K562 (cell line): ENCODE measurements around the gene PTPRC. TPM values are rescaled to one million over a fixed set of nuclear protein-coding genes. Genes with fewer than 3 reads are reported as not detected.
A peak's percentile ranks its signal among the peaks of the same experiment; 100 is the strongest.

Experiments used
- CBX8 ChIP-seq: fragments of 200-600 bp; sonication (generic); IDR thresholded peaks from 2 replicates; pipeline ENCODE4 v1.6.1; 2012; ENCODE audit warnings: borderline replicate concordance, mixed run types, low read depth, mild to moderate bottlenecking, moderate library complexity, mixed read lengths, low read length, control low read depth, inconsistent platforms; ENCODE audit not compliant: poor library complexity, severe bottlenecking; ENCODE audit errors: extremely low read depth
- GABPB2 ChIP-seq: fragments of 250-450 bp; sonication (Bioruptor Pico); conservative IDR thresholded peaks from 2 replicates; pipeline ENCODE4 v1.5.1; 2021; ENCODE audit warnings: mild to moderate bottlenecking
- IRF2 ChIP-seq: sonication (generic); formaldehyde crosslinking; IDR thresholded peaks from 2 replicates; pipeline ENCODE4 v1.8.1; 2022; ENCODE audit warnings: mild to moderate bottlenecking, missing genetic modification reagents
- LARP7 ChIP-seq: fragments of 450-650 bp; IDR thresholded peaks from 2 replicates; pipeline ENCODE4 v1.6.1; 2016
- MXI1 ChIP-seq: IDR thresholded peaks from 2 replicates; pipeline ENCODE4 v1.6.1; 2011; ENCODE audit warnings: low read depth, mild to moderate bottlenecking, improper control_type of control experiment, low read length
- NFATC3 ChIP-seq: fragments of 450-650 bp; IDR thresholded peaks from 2 replicates; pipeline ENCODE4 v1.6.1; 2017; ENCODE audit warnings: mild to moderate bottlenecking
- NR0B1 ChIP-seq: fragments of 450-650 bp; IDR thresholded peaks from one replicate; pipeline ENCODE4 v1.6.1; 2018; ENCODE audit warnings: mild to moderate bottlenecking, moderate library complexity; ENCODE audit not compliant: partially characterized antibody
- POLR3G ChIP-seq: IDR thresholded peaks from 2 replicates; pipeline ENCODE4 v1.6.1; 2011; ENCODE audit not compliant: insufficient read length, insufficient replicate concordance; ENCODE audit errors: extremely low read depth
- REST ChIP-seq, 2 experiments: fragments of 450-650 bp; formaldehyde crosslinking in 1 of 2; IDR thresholded peaks; 2 replicates each; pipeline versions ENCODE4 v1.4.0 to v1.6.1; 2014 to 2020; ENCODE audit warnings: mild to moderate bottlenecking in 2 of 2, borderline replicate concordance in 1 of 2, low read depth in 1 of 2
- RNF219 ChIP-seq: fragments of 250-450 bp; sonication (Bioruptor Pico); IDR thresholded peaks from 2 replicates; pipeline ENCODE4 v1.5.0; 2022; ENCODE audit warnings: mild to moderate bottlenecking
- SOX6 ChIP-seq: fragments of 450-650 bp; IDR thresholded peaks from 2 replicates; pipeline ENCODE4 v1.6.1; 2014; ENCODE audit warnings: mild to moderate bottlenecking
- ZNF3 ChIP-seq: fragments of 250-450 bp; sonication (Bioruptor Pico); IDR thresholded peaks from 2 replicates; pipeline ENCODE4 v1.5.0; 2021; ENCODE audit warnings: mild to moderate bottlenecking, moderate library complexity
- ZNF395 ChIP-seq: fragments of 200-800 bp; sonication (Bioruptor generic); IDR thresholded peaks from 2 replicates; pipeline ENCODE4 v1.6.1; 2017; ENCODE audit warnings: missing genetic modification characterization, missing compliant biosample characterization
- polyA plus RNA-seq, 8 experiments: library from polyadenylated mRNA; depleted of rRNA in 4 of 8; stranded (reverse) in 5 of 8; unstranded in 3 of 8; fragments of >200 nt; fragmentation: Nextera tagmentation in 2 of 8; fragmentation: Illumina TruSeq in 1 of 8; extraction: Ambion mirVana in 2 of 8; extraction: Trizol in 1 of 8; gene quantifications; 2 replicates each; pipeline versions ENCODE4 v1.2.1 to v1.2.3, GENCODE V29; 2011 to 2014; ENCODE audit warnings: inconsistent platforms in 1 of 8, missing spikeins in 1 of 8
- total RNA-seq, 7 experiments: library from RNA; depleted of rRNA in 6 of 7; stranded (reverse); fragments of >200 nt in 6 of 7; fragmentation: Illumina TruSeq in 2 of 7; extraction: Trizol in 2 of 7; gene quantifications; 2 replicates each; pipeline versions ENCODE4 v1.2.1 to v1.2.3, GENCODE V29; 2011 to 2021; ENCODE audit warnings: low replicate concordance in 1 of 7

The PTPRC gene
- total and polyA plus RNA-seq, 9 of the 15 experiments (the other 6 are each of a cell fraction or from before 2014, with no cell fraction given), result 7.1 to 107 (median 62.9) TPM

- TF ChIP-seq RNF219 (CRISPR knock-in tag) (no peak), NFATC3 (no peak), GABPB2 (CRISPR knock-in tag) (no peak), REST (IDR thresholded peaks at IDR 0.05; ENCODE audit: borderline replicate concordance) (no peak; the same call in 1 of the 2 replicates), REST (CRISPR knock-in tag; IDR thresholded peaks at IDR 0.05; ENCODE audit: low read depth) (no peak), CBX8 (no peak), ZNF395 (CRISPR knock-in tag) (peak; percentile 58; the same call in 1 of the 2 replicates), POLR3G (no peak), MXI1 (peak; percentile 91), SOX6 (peak; percentile 45; the same call in 1 of the 2 replicates), IRF2 (no peak), LARP7 (no peak), ZNF3 (CRISPR knock-in tag) (no peak), NR0B1 (no peak)
Observed at GRCh38 chr1:198681831-198682759, 43.3 kb downstream of the PTPRC start (continued).
